ENCODE data around the gene CLTC. TPM values are rescaled to one million over a fixed set of nuclear protein-coding genes. Genes with fewer than 3 reads are reported as not detected.

CLTC gene
- total and polyA plus RNA-seq, 2 of the 13 experiments (the other 11 are each of a cell fraction or from before 2014, with no cell fraction given): 134 to 283 TPM

DNA sequence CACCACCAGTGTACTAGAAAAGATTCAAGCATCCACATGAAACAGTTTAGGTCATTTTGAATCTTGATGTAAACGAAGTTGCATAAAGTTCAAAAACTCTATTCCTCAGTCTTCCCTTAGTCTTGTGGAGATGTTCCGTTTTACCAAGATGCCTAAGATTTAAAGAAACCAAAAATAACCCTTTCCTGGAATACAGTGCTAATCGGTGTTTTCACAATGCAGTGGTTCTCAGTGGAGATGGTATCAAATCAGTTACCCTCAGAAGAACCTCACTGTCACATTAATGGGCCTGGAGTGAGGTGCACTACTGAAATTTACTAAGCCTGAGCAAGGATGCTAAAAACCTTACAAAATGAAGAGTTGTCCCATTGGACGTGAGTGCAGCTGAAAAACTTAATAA lies 78.4 kb downstream of the CLTC start:
- no peak overlapping the region for H3K27ac ChIP-seq (ENCODE audit: extremely low read length, insufficient read depth, low read length)

GRCh38 chr17:59699218-59699617 lies 79.5 kb downstream of the CLTC start:
- no peak for FAIRE-seq
- Histone ChIP-seq H3K27ac (ENCODE audit: extremely low read length, insufficient read depth, low read length) (no peak overlapping the region), H3K9me3 (ENCODE audit: low read length) (no peaks in the 10 kb centered on the region), H3K4me2 (ENCODE audit: low read depth, low read length) (no peak overlapping the region), H3K9ac (ENCODE audit: insufficient read depth, low read depth, low read length) (no peak overlapping the region), H2AFZ (ENCODE audit: low read length) (no peak overlapping the region), H3K4me1 (ENCODE audit: insufficient read depth, low read length) (peaks cover 76% of the 10 kb centered on the region), H3K36me3 (replicated peaks in 1 of 2; ENCODE audit: control insufficient read depth in 1 of 2, insufficient read depth in 2 of 2, low read length in 2 of 2) (peaks cover 25 to 69% of the 10 kb centered on the region in 2 experiments), H3K79me2 (ENCODE audit: insufficient read depth, low read length) (peaks cover 80% of the 10 kb centered on the region), H3K4me3 (replicated peaks in 1 of 3; ENCODE audit: insufficient read depth in 1 of 3, low read depth in 2 of 3, low read length in 3 of 3) (no peak overlapping the region), H4K20me1 (ENCODE audit: insufficient read depth, low read length) (peaks cover 74% of the 10 kb centered on the region), H3K27me3 (ENCODE audit: control insufficient read depth in 1 of 2, insufficient read depth in 2 of 2, low read length in 2 of 2) (no peaks in the 10 kb centered on the region)
- no peak for DNase-seq (ENCODE audit: low spot score)
- in situ Hi-C loops (cut with HindIII; ENCODE audit: extremely low pct_ligation_motif_present, low pct_unique_long_range_greater_than_20kb) (no loop called here), intact Hi-C loops (cut with micrococcal nuclease; ENCODE audit: unreplicated experiment) (no loop called here)
- 98% methylated on average over 7 of the region's 7 CpGs for WGBS (ENCODE audit: low lambda C conversion rate)
- BruUV-seq (replicated peaks): no TSS peak
- ATAC-seq: no peak
- POLR2A ChIA-PET: interaction anchor here (1.2 kb wide), 1 partner anchor 8 kb away, joined by 6 read pairs; the partner anchor contains the start of genes PTRH2 and VMP1
- CTCF ChIA-PET (ENCODE audit: low intra/inter-chr PET ratio, low total read pairs): no interaction called here
- TF ChIP-seq, protein P1, sequence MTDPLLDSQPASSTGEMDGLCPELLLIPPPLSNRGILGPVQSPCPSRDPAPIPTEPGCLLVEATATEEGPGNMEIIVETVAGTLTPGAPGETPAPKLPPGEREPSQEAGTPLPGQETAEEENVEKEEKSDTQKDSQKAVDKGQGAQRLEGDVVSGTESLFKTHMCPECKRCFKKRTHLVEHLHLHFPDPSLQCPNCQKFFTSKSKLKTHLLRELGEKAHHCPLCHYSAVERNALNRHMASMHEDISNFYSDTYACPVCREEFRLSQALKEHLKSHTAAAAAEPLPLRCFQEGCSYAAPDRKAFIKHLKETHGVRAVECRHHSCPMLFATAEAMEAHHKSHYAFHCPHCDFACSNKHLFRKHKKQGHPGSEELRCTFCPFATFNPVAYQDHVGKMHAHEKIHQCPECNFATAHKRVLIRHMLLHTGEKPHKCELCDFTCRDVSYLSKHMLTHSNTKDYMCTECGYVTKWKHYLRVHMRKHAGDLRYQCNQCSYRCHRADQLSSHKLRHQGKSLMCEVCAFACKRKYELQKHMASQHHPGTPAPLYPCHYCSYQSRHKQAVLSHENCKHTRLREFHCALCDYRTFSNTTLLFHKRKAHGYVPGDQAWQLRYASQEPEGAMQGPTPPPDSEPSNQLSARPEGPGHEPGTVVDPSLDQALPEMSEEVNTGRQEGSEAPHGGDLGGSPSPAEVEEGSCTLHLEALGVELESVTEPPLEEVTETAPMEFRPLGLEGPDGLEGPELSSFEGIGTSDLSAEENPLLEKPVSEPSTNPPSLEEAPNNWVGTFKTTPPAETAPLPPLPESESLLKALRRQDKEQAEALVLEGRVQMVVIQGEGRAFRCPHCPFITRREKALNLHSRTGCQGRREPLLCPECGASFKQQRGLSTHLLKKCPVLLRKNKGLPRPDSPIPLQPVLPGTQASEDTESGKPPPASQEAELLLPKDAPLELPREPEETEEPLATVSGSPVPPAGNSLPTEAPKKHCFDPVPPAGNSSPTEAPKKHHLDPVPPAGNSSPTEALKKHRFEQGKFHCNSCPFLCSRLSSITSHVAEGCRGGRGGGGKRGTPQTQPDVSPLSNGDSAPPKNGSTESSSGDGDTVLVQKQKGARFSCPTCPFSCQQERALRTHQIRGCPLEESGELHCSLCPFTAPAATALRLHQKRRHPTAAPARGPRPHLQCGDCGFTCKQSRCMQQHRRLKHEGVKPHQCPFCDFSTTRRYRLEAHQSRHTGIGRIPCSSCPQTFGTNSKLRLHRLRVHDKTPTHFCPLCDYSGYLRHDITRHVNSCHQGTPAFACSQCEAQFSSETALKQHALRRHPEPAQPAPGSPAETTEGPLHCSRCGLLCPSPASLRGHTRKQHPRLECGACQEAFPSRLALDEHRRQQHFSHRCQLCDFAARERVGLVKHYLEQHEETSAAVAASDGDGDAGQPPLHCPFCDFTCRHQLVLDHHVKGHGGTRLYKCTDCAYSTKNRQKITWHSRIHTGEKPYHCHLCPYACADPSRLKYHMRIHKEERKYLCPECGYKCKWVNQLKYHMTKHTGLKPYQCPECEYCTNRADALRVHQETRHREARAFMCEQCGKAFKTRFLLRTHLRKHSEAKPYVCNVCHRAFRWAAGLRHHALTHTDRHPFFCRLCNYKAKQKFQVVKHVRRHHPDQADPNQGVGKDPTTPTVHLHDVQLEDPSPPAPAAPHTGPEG (CRISPR knock-in tag; IDR thresholded peaks at IDR 0.05): no peak
- TF ChIP-seq AGO2 (optimal IDR thresholded peaks at IDR 0.05; ENCODE audit: low read depth, low read length): peak; percentile 13

More for the DNA sequence above, 78.4 kb downstream of the CLTC start:
- in situ Hi-C loops (cut with HindIII; ENCODE audit: extremely low pct_ligation_motif_present, low pct_unique_long_range_greater_than_20kb) (no loop called here), intact Hi-C loops (cut with micrococcal nuclease; ENCODE audit: unreplicated experiment) (no loop called here)
- no TSS peak for BruUV-seq (replicated peaks)
- ChIA-PET CTCF (ENCODE audit: low intra/inter-chr PET ratio, low total read pairs) (no interaction called here), POLR2A (no interaction called here)
- Histone ChIP-seq H4K20me1 (ENCODE audit: insufficient read depth, low read length) (peaks cover 68% of the 10 kb centered on the region), H3K27me3 (ENCODE audit: control insufficient read depth in 1 of 2, insufficient read depth in 2 of 2, low read length in 2 of 2) (no peaks in the 10 kb centered on the region), H3K9me3 (ENCODE audit: low read length) (no peaks in the 10 kb centered on the region), H3K79me2 (ENCODE audit: insufficient read depth, low read length) (peaks cover 71% of the 10 kb centered on the region), H3K4me3 (replicated peaks in 1 of 3; ENCODE audit: insufficient read depth in 1 of 3, low read depth in 2 of 3, low read length in 3 of 3) (no peak overlapping the region), H3K36me3 (replicated peaks in 1 of 2; ENCODE audit: control insufficient read depth in 1 of 2, insufficient read depth in 2 of 2, low read length in 2 of 2) (peaks cover 31 to 75% of the 10 kb centered on the region in 2 experiments), H2AFZ (ENCODE audit: low read length) (no peak overlapping the region), H3K4me2 (ENCODE audit: low read depth, low read length) (no peak overlapping the region), H3K9ac (ENCODE audit: insufficient read depth, low read depth, low read length) (no peak overlapping the region), H3K4me1 (ENCODE audit: insufficient read depth, low read length) (peaks cover 73% of the 10 kb centered on the region)
- 96% methylated on average over 4 of the region's 4 CpGs for WGBS (ENCODE audit: low lambda C conversion rate)
- DNase-seq (ENCODE audit: low spot score) (no peak), FAIRE-seq (no peak), ATAC-seq (no peak)
- no peak for TF ChIP-seq MATR3 (CRISPR knock-in tag; IDR thresholded peaks at IDR 0.05)
- no peak for TF ChIP-seq PCBP1 (IDR thresholded peaks at IDR 0.05; ENCODE audit: borderline replicate concordance, low read depth, low read length)
- 0 out of 2 replicates have a peak, but pooled peaks have one; percentile 25 for TF ChIP-seq POLR2AphosphoS5 (IDR thresholded peaks at IDR 0.05; ENCODE audit: low read depth, low read length)
- no peak for TF ChIP-seq ZMAT5 (CRISPR knock-in tag; IDR thresholded peaks at IDR 0.05; ENCODE audit: borderline replicate concordance, low read depth)
- peak; percentile 3; the same call in 1 of the 2 replicates for TF ChIP-seq POLR2G (IDR thresholded peaks at IDR 0.05; ENCODE audit: low read depth, low read length)
